Activated CD4-positive, CD25-positive, alpha-beta regulatory T cell treated with anti-CD3 and anti-CD28 coated beads, Interleukin-2, amount 50 U/mL, for 16 hours (primary cell): ENCODE data around the gene CYB5A.

ENCODE experiments used
- DNase-seq: peaks from one replicate; pipeline ENCODE4 v3.0.0-alpha.2; 2020; ENCODE audit warnings: low read depth, low spot score

CYB5A gene

DNA sequence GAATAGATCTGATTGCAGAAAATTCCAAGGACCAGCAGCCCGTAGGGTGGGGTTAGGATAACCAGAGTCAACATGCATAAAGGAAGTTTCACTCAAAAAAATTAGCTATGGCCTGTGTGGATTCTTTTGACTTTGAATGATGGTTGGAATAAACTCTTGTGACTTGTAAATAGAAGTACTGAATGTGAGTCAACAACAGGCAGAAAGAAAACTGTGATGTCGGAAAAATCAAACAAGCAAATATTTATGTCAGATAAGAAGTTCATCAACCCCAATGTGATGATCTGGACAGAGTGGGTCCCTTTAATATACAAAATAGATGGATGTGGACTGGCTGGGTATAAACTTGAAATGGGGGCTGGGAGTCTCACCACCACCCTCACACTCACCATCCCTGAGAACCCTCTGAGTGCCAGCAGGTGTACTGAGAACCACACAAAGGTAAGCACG lies 75.1 kb downstream of the CYB5A start:
- no peak for DNase-seq

DNA sequence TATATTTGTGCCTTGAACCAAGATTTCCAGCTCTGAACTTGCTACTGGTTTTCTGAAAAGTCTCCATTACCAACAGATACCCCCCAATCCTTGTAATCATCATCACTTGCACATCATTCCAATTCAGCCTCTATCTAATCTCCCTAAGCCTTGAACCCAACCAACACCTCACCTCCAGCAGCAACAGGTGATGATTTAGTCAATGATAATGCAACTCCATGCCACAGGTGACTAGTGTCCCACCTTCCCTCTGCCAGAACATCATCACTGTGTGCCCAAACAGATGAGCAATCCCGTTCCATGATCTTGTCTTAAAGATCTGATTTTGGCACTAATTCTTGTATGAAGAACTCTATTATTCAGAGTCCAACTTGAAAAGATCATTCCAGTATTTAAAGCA lies 75.9 kb downstream of the CYB5A start:
- no peak for DNase-seq

DNA sequence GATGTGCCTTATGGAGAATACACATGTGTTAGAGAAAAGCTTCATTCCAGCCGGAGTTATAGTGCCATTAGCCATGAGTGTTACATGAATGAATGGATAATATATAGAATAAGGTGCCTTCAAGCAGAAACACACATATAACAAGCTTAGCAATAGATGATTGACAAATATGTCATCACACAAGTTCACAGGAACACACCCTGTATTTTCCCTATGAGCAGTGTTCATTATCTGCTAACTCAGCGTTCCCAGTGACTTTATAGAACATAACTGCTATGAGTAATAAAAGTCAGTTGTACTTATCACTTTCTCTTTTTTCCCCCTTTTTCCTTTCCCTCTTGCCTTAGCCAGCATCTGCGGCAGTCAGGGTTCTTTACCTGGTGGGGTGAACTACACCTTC lies 78.3 kb downstream of the CYB5A start:
- no peak for DNase-seq

DNA sequence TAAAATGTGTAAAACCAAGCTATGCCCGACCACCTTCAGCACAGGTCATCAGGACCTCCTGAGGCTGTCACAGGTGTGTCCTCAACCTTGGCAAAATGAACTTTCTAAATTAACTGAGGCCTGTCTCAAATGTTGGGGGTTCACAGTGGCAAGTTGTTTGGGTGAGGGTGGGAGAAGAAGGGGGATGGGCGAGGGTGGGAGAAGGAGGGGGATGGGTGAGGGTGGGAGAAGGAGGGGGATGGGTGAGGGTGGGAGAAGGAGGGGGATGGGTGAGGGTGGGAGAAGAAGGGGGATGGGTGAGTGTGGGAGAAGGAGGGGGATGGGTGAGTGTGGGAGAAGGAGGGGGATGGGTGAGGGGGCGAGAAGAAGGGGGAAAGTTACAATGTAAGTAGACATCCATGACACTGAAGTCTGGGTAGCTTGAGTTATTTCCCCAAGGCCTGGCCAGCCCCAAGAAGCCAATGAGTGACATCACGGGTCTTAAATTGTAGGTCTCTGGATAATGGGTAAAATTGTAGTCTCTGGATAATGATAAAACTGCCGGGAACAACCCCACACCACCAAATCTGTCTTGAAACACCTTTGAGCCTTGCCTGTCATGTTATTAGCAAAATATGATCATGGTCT lies 87.1 kb downstream of the CYB5A start:
- DNase-seq, result no peak

DNA sequence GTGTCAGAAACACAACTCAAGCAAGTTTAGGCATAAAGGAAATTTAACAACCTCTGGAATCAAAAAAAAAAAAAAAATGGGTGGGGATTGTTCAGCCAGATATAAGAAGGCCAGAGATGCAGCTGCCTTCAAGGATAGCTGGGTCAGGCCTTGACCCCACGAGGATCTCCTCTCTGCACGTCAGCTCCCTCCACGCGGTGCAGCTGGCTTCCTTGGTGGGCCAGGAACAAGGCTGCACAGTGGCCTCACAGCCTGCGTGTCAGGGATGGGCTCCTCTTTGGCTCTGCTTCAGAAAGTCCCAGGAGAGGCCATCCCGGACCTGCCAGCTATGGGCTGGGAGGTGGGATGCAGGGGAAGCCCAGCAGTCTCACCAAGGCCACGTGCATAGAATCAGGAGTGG lies 88.0 kb downstream of the CYB5A start:
- DNase-seq, result no peak
